Neural progenitor cell (in vitro differentiated cells): Measurements from ENCODE around the gene ATP10A.

Experiments used
- CTCF ChIP-seq: fragments of 200-600 bp; sonication (generic); IDR thresholded peaks from 2 replicates; pipeline ENCODE4 v1.5.1; 2017; ENCODE audit warnings: antibody characterized with exemption, mild to moderate bottlenecking
- EZH2 ChIP-seq: fragments of 200-600 bp; sonication (generic); IDR thresholded peaks from 2 replicates; pipeline ENCODE4 v1.6.1; 2017; ENCODE audit warnings: antibody characterized with exemption, mild to moderate bottlenecking, moderate library complexity
- EZH2phosphoT487 ChIP-seq: fragments of 200-600 bp; sonication (generic); IDR thresholded peaks from 2 replicates; pipeline ENCODE4 v1.6.1; 2017; ENCODE audit warnings: antibody characterized with exemption

- TF ChIP-seq EZH2phosphoT487 (no peak), CTCF (no peak), EZH2 (no peak)
These were observed 155.3 kb downstream of the ATP10A start for GRCh38 chr15:25707656-25708365.
